Adrenal gland (tissue), 5 donors: Measurements from ENCODE around the gene MMP21.

Source experiments
- POLR2A ChIP-seq, 2 donors: fragments of 450-650 bp; IDR thresholded peaks; one replicate each; pipeline ENCODE4 v1.6.1; 2017; ENCODE audit warnings: antibody characterized with exemption in 2 of 2, mild to moderate bottlenecking in 2 of 2, moderate library complexity in 1 of 2
- TF ChIP-seq, protein P1 (sequence below), 6 experiments: fragments of 450-650 bp in 4 of 6; fragments of 200-600 bp in 2 of 6; sonication (generic) in 1 of 6; IDR thresholded peaks; 1 replicate in 5 of 6; 2 replicates in 1 of 6; pipeline versions ENCODE4 v1.5.1 to v1.8.0; 2016 to 2021; ENCODE audit warnings: antibody characterized with exemption in 6 of 6, mild to moderate bottlenecking in 2 of 6, moderate library complexity in 1 of 6
- donor health status: DM: no; HTN: no; CAD: no.

DNA sequence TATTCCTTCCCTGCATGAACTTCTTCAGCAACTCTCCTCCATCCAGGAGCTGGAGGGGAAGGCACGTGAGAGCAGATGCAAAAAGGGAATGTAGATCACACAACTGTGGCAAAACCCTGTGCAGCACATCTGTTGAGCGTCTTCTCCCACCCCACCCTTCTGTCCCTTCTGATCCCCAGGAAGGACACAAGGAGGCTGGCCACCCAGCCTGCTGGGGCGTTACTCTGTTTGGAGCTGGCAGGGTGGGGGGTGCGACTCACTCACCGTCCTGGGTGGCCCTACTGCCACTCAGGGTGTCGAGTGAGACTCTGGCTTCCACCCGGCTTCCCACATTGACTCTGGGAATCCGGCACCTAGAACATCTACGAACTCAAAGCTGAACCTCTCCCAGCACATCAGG is 10.2 kb upstream of the MMP21 start:
- TF ChIP-seq, protein P1, sequence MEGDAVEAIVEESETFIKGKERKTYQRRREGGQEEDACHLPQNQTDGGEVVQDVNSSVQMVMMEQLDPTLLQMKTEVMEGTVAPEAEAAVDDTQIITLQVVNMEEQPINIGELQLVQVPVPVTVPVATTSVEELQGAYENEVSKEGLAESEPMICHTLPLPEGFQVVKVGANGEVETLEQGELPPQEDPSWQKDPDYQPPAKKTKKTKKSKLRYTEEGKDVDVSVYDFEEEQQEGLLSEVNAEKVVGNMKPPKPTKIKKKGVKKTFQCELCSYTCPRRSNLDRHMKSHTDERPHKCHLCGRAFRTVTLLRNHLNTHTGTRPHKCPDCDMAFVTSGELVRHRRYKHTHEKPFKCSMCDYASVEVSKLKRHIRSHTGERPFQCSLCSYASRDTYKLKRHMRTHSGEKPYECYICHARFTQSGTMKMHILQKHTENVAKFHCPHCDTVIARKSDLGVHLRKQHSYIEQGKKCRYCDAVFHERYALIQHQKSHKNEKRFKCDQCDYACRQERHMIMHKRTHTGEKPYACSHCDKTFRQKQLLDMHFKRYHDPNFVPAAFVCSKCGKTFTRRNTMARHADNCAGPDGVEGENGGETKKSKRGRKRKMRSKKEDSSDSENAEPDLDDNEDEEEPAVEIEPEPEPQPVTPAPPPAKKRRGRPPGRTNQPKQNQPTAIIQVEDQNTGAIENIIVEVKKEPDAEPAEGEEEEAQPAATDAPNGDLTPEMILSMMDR (IDR thresholded peaks at IDR 0.05) = no peak
- TF ChIP-seq POLR2A (IDR thresholded peaks at IDR 0.05) = no peak
